Heart right ventricle (tissue), 16 donors: ENCODE data around the gene ZNF587. TPM values are rescaled to one million over a fixed set of nuclear protein-coding genes. Genes with fewer than 3 reads are reported as not detected.
"Not testable (repeated sequence)": the region's sequence is repeated elsewhere in the genome, so short reads cannot be mapped to it uniquely, and the experiment has no call there.

Experiments used
- ATAC-seq, 8 donors: fragments of 200-7000 bp; cut with Tn5 transposase; one replicate each; pipeline ENCODE4 v1.9.1; 2020; ENCODE audit warnings: mild to moderate bottlenecking in 8 of 8, moderate library complexity in 8 of 8, moderate number of reproducible peaks in 1 of 8
- DNase-seq, 2 donors: peaks; one replicate each; pipeline ENCODE4 v3.0.0-alpha.2; 2020
- H3K27ac ChIP-seq, 10 donors: fragments of 200-600 bp; sonication (generic) in 2 of 10; one replicate each; pipeline versions ENCODE4 v1.5.0 to v1.8.0; 2020 to 2022; ENCODE audit warnings: mild to moderate bottlenecking in 3 of 10
- H3K27me3 ChIP-seq, 7 donors: fragments of 200-600 bp; one replicate each; pipeline ENCODE4 v1.8.0; 2021 to 2022; ENCODE audit warnings: mild to moderate bottlenecking in 2 of 7
- H3K36me3 ChIP-seq, 9 donors: fragments of 200-600 bp; sonication (generic) in 1 of 9; one replicate each; pipeline versions ENCODE4 v1.5.0 to v1.8.0; 2020 to 2022; ENCODE audit warnings: mild to moderate bottlenecking in 2 of 9
- H3K4me1 ChIP-seq, 9 donors: fragments of 200-600 bp; sonication (generic) in 1 of 9; one replicate each; pipeline versions ENCODE4 v1.5.0 to v1.8.0; 2020 to 2022; ENCODE audit warnings: mild to moderate bottlenecking in 4 of 9
- H3K4me3 ChIP-seq, 10 donors: fragments of 200-600 bp; sonication (generic) in 2 of 10; one replicate each; pipeline versions ENCODE4 v1.5.0 to v1.8.0; 2020 to 2022; ENCODE audit warnings: mild to moderate bottlenecking in 7 of 10, moderate library complexity in 2 of 10
- H3K9me3 ChIP-seq, 11 donors: fragments of 200-600 bp in 10 of 11; sonication (generic) in 2 of 11; one replicate each; pipeline versions ENCODE4 v1.5.0 to v1.8.0; 2013 to 2022; ENCODE audit warnings: mild to moderate bottlenecking in 2 of 11, control low read depth in 1 of 11, moderate library complexity in 1 of 11
- CTCF ChIP-seq, 9 donors: fragments of 200-600 bp; sonication (generic) in 2 of 9; IDR thresholded peaks; one replicate each; pipeline versions ENCODE4 v1.5.0 to v1.8.0; 2021 to 2022; ENCODE audit warnings: antibody characterized with exemption in 9 of 9, mild to moderate bottlenecking in 5 of 9, moderate library complexity in 1 of 9
- WGBS, 2 donors: extraction: QIAGEN DNeasy Blood & Tissue Kit; methylation state at CpG; one replicate each; pipeline ENCODE4 v1.1.7; 2013; ENCODE audit warnings: inconsistent platforms in 1 of 2; 5-methylcytosine and 5-hydroxymethylcytosine counted together
- intact Hi-C, 10 donors: fragments of 100-400 bp; cut with DNase I; formaldehyde crosslinking; loops; one replicate each; pipeline versions ENCODE4 v1.11.1 to v1.14.2; 2022
- polyA plus RNA-seq, 2 donors: library from polyadenylated mRNA; stranded (reverse); fragments of 200-250 nt; gene quantifications; one replicate each; pipeline ENCODE4 v1.2.3, GENCODE V29; 2013
- total RNA-seq, 10 donors: library from RNA; stranded (reverse); fragmentation: NEBNext Ultra II Directional in 3 of 10; extraction: Animal tissue kit (Norgen Biotek cat#: 25700) in 3 of 10; gene quantifications; one replicate each; pipeline versions ENCODE4 v1.2.1 to v1.2.4, GENCODE V29; 2021 to 2023
- donor health status: Arrhythmogenic right ventricular cardiomyopathy.
- donor health status: ischemic (EF 13 %, LVEDD 7.1; RV severe dilation, severe dysfunction).
- donor health status: healthy with polysubstance abuse.
- donor health status: DM: no; HTN: yes; CAD: no.
- donor health status: DM: no; HTN: no; CAD: no.
- donor health status: ischemic (EF 25% LVEDD 6.9; RV normal size, moderate dysfunction).
- donor health status: ischemic (EF 25% LVEDD 5.7; RV mildly dilated, moderate dysfunction).
- donor health status: healthy.
- donor health status: DM: yes; HTN: yes; CAD: no.
- donor health status: Ischemic cardiomyopathy.
- donor health status: ischemic (EF 35%, LVEDD 5.7; RV mildly dilated, moderate dysfunction).
- donor health status: nonischemic (EF 11% LVEDD 7.7; RV severe dilation, severe dysfunction).
- donor health status: DM: yes; HTN: yes; CAD: no.
- donor health status: PGD.
- donor health status: ischemic (EF 29% LVEDD 5.4; RV normal size, mild dysfunction).
- donor health status: nonischemic (EF 23%, LVEDD 6.1; RV moderate dilation, normal function).

ZNF587 gene
- total and polyA plus RNA-seq, 12 donors = 4.2 to 39.1 (median 20.0) TPM

- peak in 7 of 8 donors; percentile 26 to 66 (median 54) for ATAC-seq
- peaks cover 0 to 47% (median 10%) of the 10 kb centered on the region in 9 donors for H3K36me3 ChIP-seq
- peak overlapping the region in 9 of 10 donors; percentile 51 to 88 (median 65) for H3K27ac ChIP-seq
- intact Hi-C loops = no loop called here
- no peaks in the 10 kb centered on the region for H3K27me3 ChIP-seq
- no peak for TF ChIP-seq CTCF (IDR thresholded peaks at IDR 0.05)
- no peaks in the 10 kb centered on the region for H3K9me3 ChIP-seq
- no peak for DNase-seq
- WGBS, 2 donors = 12 to 14% methylated on average over 19 of the region's 19 CpGs
- peaks cover 4 to 50% (median 26%) of the 10 kb centered on the region in 9 donors for H3K4me1 ChIP-seq
- H3K4me3 ChIP-seq = peak overlapping the region; percentile 4 to 63 (median 56)
Observed at GRCh38 chr19:57803594-57804325, 45.9 kb upstream of the ZNF587 start.

- 89 to 92% methylated on average over 2 of the region's 2 CpGs for WGBS, 2 donors
- Histone ChIP-seq H3K4me3 (no peak overlapping the region), H3K27ac (no peak overlapping the region), H3K27me3 (no peaks in the 10 kb centered on the region), H3K9me3 (no peaks in the 10 kb centered on the region), H3K4me1 (peaks cover 4 to 36% (median 22%) of the 10 kb centered on the region in 9 donors), H3K36me3 (peaks cover 0 to 66% (median 18%) of the 10 kb centered on the region in 9 donors)
- DNase-seq = no peak
- no peak for TF ChIP-seq CTCF (IDR thresholded peaks at IDR 0.05)
- no peak for ATAC-seq
- intact Hi-C loops = no loop called here
Observed at GRCh38 chr19:57807541-57807940, 42.1 kb upstream of the ZNF587 start.

- ATAC-seq, H3K9me3 ChIP-seq, intact Hi-C loops, DNase-seq, H3K27me3 ChIP-seq, H3K4me3 ChIP-seq, H3K27ac ChIP-seq: not testable (repeated sequence)
- Histone ChIP-seq H3K4me1 (peaks cover 2 to 28% (median 16%) of the 10 kb centered on the region in 9 donors), H3K36me3 (peaks cover 0 to 69% (median 18%) of the 10 kb centered on the region in 9 donors)
- 76 to 81% methylated on average over 17 of the region's 17 CpGs for WGBS, 2 donors
Observed at GRCh38 chr19:57810410-57811295, 39.0 kb upstream of the ZNF587 start.

GRCh38 chr19:57812226-57812625, 37.4 kb upstream of the ZNF587 start:
- DNase-seq (no peak), ATAC-seq (no peak)
- Histone ChIP-seq H3K4me3 (no peak overlapping the region), H3K9me3 (no peaks in the 10 kb centered on the region), H3K27ac (peak overlapping the region in 1 of 10 donors; percentile 69), H3K36me3 (peaks cover 0 to 55% (median 18%) of the 10 kb centered on the region in 9 donors), H3K4me1 (peaks cover 2 to 26% (median 16%) of the 10 kb centered on the region in 9 donors), H3K27me3 (no peaks in the 10 kb centered on the region)
- TF ChIP-seq CTCF (IDR thresholded peaks at IDR 0.05) = no peak
- WGBS, 2 donors = 85 to 89% methylated on average over 3 of the region's 3 CpGs
- intact Hi-C loops = no loop called here

- ATAC-seq = peak in 1 of 8 donors; percentile 1
- 88 to 90% methylated on average over 12 of the region's 13 CpGs for WGBS, 2 donors
- Histone ChIP-seq H3K4me1 (peaks cover 2 to 26% (median 16%) of the 10 kb centered on the region in 9 donors), H3K36me3 (peaks cover 0 to 45% (median 12%) of the 10 kb centered on the region in 9 donors), H3K4me3 (peak overlapping the region in 7 of 10 donors; percentile 74 to 92 (median 82)), H3K27ac (peak overlapping the region in 4 of 10 donors; percentile 69 to 89 (median 77))
- intact Hi-C loops, DNase-seq, H3K9me3 ChIP-seq, H3K27me3 ChIP-seq: not testable (repeated sequence)
Observed at GRCh38 chr19:57812975-57813820, 36.5 kb upstream of the ZNF587 start.
